IMR-90 (cell line): ENCODE results near the gene LINC00237.

ENCODE experiments used
- FOS ChIP-seq: fragments of 150-350 bp; IDR thresholded peaks from 2 replicates; pipeline ENCODE4 v1.6.1; 2016; ENCODE audit warnings: low read depth, low read length
- RAD21 ChIP-seq: IDR thresholded peaks from 2 replicates; pipeline ENCODE4 v1.6.1; 2012; ENCODE audit warnings: low read length, improper control_type of control experiment

DNA sequence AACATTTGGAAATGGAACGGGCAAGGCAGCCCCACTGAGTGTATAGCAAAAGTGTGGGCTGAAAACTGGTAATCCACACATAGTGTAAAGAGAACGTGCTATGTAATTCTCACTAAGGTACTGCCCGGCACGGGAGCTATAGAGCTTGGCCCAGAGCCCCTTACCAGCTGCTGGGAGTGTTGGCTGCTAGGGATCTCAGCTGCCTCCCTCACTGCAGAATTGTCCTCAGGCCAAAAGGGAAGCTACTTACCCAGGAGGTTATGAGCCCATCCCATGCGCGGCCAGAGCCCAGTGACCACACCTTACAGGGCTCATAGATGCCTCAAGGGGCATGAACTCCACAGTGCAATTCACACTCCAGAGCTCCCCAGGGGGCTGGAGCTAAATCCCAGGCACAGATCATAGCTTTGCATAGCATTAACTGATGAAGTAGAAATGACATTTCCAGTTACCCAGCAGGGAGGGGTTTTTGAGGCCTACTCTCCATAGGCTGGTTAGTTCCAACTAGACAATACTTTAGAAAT, 56.8 kb downstream of the LINC00237 start:
- TF ChIP-seq FOS (no peak), RAD21 (no peak)
